ENCODE results near the gene NOC2L. TPM values are rescaled to one million over a fixed set of nuclear protein-coding genes. Genes with fewer than 3 reads are reported as not detected.

The NOC2L gene
- total and polyA plus RNA-seq, 9 of the 15 experiments (the other 6 are each of a cell fraction or from before 2014, with no cell fraction given) = 4.0 to 410 (median 200) TPM

- DNase-seq (ENCODE audit: extremely low read depth in 1 of 4, low spot score in 3 of 4) (peak in 1 of 4 experiments; percentile 2), ATAC-seq (no peak), FAIRE-seq (no peak)
- ChIA-PET POLR2A (no interaction called here), CTCF (ENCODE audit: low intra/inter-chr PET ratio) (no interaction called here)
- in situ Hi-C loops (cut with MboI) = no loop called here
- no peak for TF ChIP-seq ZNF311 (CRISPR knock-in tag; IDR thresholded peaks at IDR 0.05)
- no peak for TF ChIP-seq ADNP (tag; IDR thresholded peaks at IDR 0.05)
- TF ChIP-seq CBX2 (IDR thresholded peaks at IDR 0.05; ENCODE audit: insufficient read depth, low read length, poor library complexity, severe bottlenecking) = no peak
- TF ChIP-seq ZNF143 (CRISPR knock-in tag; IDR thresholded peaks at IDR 0.05) = no peak
- TF ChIP-seq KAT8 (IDR thresholded peaks at IDR 0.05; ENCODE audit: low read depth) = no peak
- TF ChIP-seq PURB (CRISPR knock-in tag; IDR thresholded peaks at IDR 0.05; ENCODE audit: low read depth) = no peak
- no peak for TF ChIP-seq MLX (CRISPR knock-in tag; conservative IDR thresholded peaks at IDR 0.05)
- TF ChIP-seq YY1 (IDR thresholded peaks at IDR 0.05; ENCODE audit: borderline replicate concordance in 1 of 3, control insufficient read depth in 1 of 3, extremely low read depth in 1 of 3, insufficient read depth in 3 of 3, insufficient read length in 1 of 3, insufficient replicate concordance in 2 of 3, low read depth in 1 of 3, low read length in 2 of 3) = no peak
- BruUV-seq (replicated peaks) = no TSS peak
- Histone ChIP-seq H3K27me3 (ENCODE audit: control insufficient read depth in 2 of 2, insufficient read depth in 2 of 2, low read length in 2 of 2) (peaks cover 13 to 27% of the 10 kb centered on the region in 2 experiments; a peak in 4 of 5 replicates), H3K27ac (ENCODE audit: extremely low read depth, low read depth, low read length) (no peak overlapping the region), H3K79me2 (ENCODE audit: control insufficient read depth, insufficient read depth, low read length) (no peaks in the 10 kb centered on the region), H3K4me1 (replicated peaks in 1 of 2; ENCODE audit: control insufficient read depth in 2 of 2, insufficient read depth in 2 of 2, low read length in 2 of 2) (peaks cover 12 to 66% of the 10 kb centered on the region in 2 experiments), H3K4me2 (ENCODE audit: insufficient read depth, low read length) (no peak overlapping the region), H2AFZ (ENCODE audit: low read depth, low read length) (no peak overlapping the region), H3K9me1 (ENCODE audit: control insufficient read depth, insufficient read depth, low read length) (no peaks in the 10 kb centered on the region), H3K4me3 (no peak overlapping the region), H3K9ac (ENCODE audit: insufficient read depth in 1 of 2, low read depth in 2 of 2, low read length in 2 of 2) (peak overlapping the region in 1 of 2 experiments; percentile 91; a peak in 2 of 4 replicates), H3K36me3 (ENCODE audit: control insufficient read depth, insufficient read depth, low read length) (no peaks in the 10 kb centered on the region), H4K20me1 (replicated peaks; ENCODE audit: control insufficient read depth, insufficient read depth, low read length) (no peaks in the 10 kb centered on the region; the same call in 1 of the 2 replicates), H3K9me3 (replicated peaks; ENCODE audit: control insufficient read depth, insufficient read depth, low read depth, low read length) (no peaks in the 10 kb centered on the region)
- intact Hi-C loops (cut with micrococcal nuclease) = no loop called here
- 71% methylated on average over 10 of the region's 10 CpGs for WGBS (ENCODE audit: insufficient coverage, low coverage, missing lambda C conversion rate)
Measured at GRCh38 chr1:903305-903704, 55.8 kb downstream of the NOC2L start.
